Head of caudate nucleus (tissue), 42 donors: ENCODE measurements around the gene IFFO2.

ENCODE experiments used
- DNase-seq, 42 donors: peaks; one replicate each; pipeline versions ENCODE4 v3.0.0 to v3.0.0-alpha.2; 2020 to 2021; ENCODE audit warnings: mixed read lengths in 7 of 42
- intact Hi-C: fragments of 100-400 bp; cut with DNase I; formaldehyde crosslinking; loops from one replicate; pipeline ENCODE4 v1.15.0; 2022

The IFFO2 gene

GRCh38 chr1:18956193-18957135, at the start of gene IFFO2:
Gene IFFO2 (minus strand): TSS chr1:18956676. CDS start chr1:18956332, 344 bp downstream.
- intact Hi-C loops = no loop called here
- peak; percentile 96 to 100 (median 99) for DNase-seq

- no peak for DNase-seq
- intact Hi-C loops = no loop called here
These were observed 49.5 kb upstream of the IFFO2 start for GRCh38 chr1:19006000-19006399.

GRCh38 chr1:19003371-19004290, 47.2 kb upstream of the IFFO2 start:
- intact Hi-C loops = no loop called here
- DNase-seq = peak in 1 of 42 donors; percentile 24

- intact Hi-C loops = no loop called here
These were observed 43.6 kb upstream of the IFFO2 start for GRCh38 chr1:19000065-19000464.

GRCh38 chr1:18999359-18999758, 42.9 kb upstream of the IFFO2 start:
- intact Hi-C loops = no loop called here
- DNase-seq = no peak

More at GRCh38 chr1:19000065-19000464, 43.6 kb upstream of the IFFO2 start:
- DNase-seq = no peak

- no peak for DNase-seq
- intact Hi-C loops = no loop called here
These were observed 41.7 kb upstream of the IFFO2 start for GRCh38 chr1:18998016-18998724.

GRCh38 chr1:18997508-18997907, 41.0 kb upstream of the IFFO2 start:
- intact Hi-C loops = no loop called here
- peak; percentile 59 to 91 (median 80) for DNase-seq

- DNase-seq = peak in 1 of 42 donors; percentile 1
These were observed 40.2 kb upstream of the IFFO2 start for GRCh38 chr1:18996548-18997177.

GRCh38 chr1:18994381-18994780, 37.9 kb upstream of the IFFO2 start:
- no peak for DNase-seq
- intact Hi-C loops = no loop called here

More at GRCh38 chr1:18996548-18997177, 40.2 kb upstream of the IFFO2 start:
- intact Hi-C loops = no loop called here

- intact Hi-C loops = no loop called here
- DNase-seq = no peak
These were observed 36.2 kb upstream of the IFFO2 start for GRCh38 chr1:18992646-18993045.

- no peak for DNase-seq
- intact Hi-C loops = no loop called here
These were observed 35.1 kb upstream of the IFFO2 start for GRCh38 chr1:18991585-18991984.

GRCh38 chr1:18989896-18990295, 33.4 kb upstream of the IFFO2 start:
- peak in 1 of 42 donors; percentile 23 for DNase-seq
- intact Hi-C loops = loop anchor here (10.0 kb wide), 1 partner anchor 265 kb away; no protein-coding TSS in a partner anchor

GRCh38 chr1:18989176-18989799, 32.8 kb upstream of the IFFO2 start:
- intact Hi-C loops = loop anchor here (10.0 kb wide), 1 partner anchor 264 kb away; no protein-coding TSS in a partner anchor
- peak in 2 of 42 donors; percentile 18 for DNase-seq

GRCh38 chr1:18981242-18981641, 24.8 kb upstream of the IFFO2 start:
- intact Hi-C loops = loop anchor here (10.0 kb wide), 1 partner anchor 256 kb away; no protein-coding TSS in a partner anchor
- DNase-seq = no peak

- peak in 1 of 42 donors; percentile 4 for DNase-seq
- intact Hi-C loops = no loop called here
These were observed 22.2 kb upstream of the IFFO2 start for GRCh38 chr1:18978706-18979105.

GRCh38 chr1:18977428-18977827, 21.0 kb upstream of the IFFO2 start:
- intact Hi-C loops = no loop called here
- DNase-seq = peak in 1 of 42 donors; percentile 1

GRCh38 chr1:18976096-18976495, 19.6 kb upstream of the IFFO2 start:
- intact Hi-C loops = no loop called here
- DNase-seq = no peak

- intact Hi-C loops = no loop called here
- peak in 1 of 42 donors; percentile 37 for DNase-seq
These were observed 18.1 kb upstream of the IFFO2 start for GRCh38 chr1:18974606-18975005.
